Panc1 (cell line): ENCODE results near the gene RIOK1.

ENCODE experiments used
- POLR2AphosphoS5 ChIP-seq: IDR thresholded peaks from 2 replicates; pipeline ENCODE4 v1.6.1; 2012; ENCODE audit warnings: mild to moderate bottlenecking, low read depth, low read length, moderate library complexity
- TF ChIP-seq, protein P1 (sequence below): fragments of 450-650 bp; IDR thresholded peaks from 2 replicates; pipeline ENCODE4 v1.5.1; 2017; ENCODE audit warnings: mild to moderate bottlenecking

DNA sequence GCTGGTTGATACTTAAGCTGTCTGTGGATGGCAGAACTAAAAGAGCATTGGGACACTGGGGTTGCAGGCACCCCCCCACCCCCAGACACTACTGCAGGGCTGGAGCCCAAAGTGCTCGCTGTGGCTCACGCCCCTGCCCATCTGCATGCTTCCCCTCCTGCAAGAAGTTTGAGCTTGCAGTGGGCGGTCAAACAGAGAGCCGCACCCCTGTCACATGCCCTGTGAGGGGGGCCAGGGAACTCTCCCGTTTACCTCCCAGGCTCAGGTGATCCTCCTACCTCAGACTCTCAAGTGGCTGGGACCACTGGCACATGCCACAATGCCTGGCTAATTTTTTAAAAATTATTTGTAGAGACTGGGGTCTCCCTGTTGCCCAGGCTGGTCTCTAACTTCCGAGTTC lies 63.3 kb downstream of the RIOK1 start:
- TF ChIP-seq, protein P1, sequence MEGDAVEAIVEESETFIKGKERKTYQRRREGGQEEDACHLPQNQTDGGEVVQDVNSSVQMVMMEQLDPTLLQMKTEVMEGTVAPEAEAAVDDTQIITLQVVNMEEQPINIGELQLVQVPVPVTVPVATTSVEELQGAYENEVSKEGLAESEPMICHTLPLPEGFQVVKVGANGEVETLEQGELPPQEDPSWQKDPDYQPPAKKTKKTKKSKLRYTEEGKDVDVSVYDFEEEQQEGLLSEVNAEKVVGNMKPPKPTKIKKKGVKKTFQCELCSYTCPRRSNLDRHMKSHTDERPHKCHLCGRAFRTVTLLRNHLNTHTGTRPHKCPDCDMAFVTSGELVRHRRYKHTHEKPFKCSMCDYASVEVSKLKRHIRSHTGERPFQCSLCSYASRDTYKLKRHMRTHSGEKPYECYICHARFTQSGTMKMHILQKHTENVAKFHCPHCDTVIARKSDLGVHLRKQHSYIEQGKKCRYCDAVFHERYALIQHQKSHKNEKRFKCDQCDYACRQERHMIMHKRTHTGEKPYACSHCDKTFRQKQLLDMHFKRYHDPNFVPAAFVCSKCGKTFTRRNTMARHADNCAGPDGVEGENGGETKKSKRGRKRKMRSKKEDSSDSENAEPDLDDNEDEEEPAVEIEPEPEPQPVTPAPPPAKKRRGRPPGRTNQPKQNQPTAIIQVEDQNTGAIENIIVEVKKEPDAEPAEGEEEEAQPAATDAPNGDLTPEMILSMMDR, result no peak
- no peak for TF ChIP-seq POLR2AphosphoS5
